ENCODE measurements around the gene FYN.

GRCh38 chr6:111844376-111844775 is 28.9 kb downstream of the FYN start:
- no peak for TF ChIP-seq EP300 (IDR thresholded peaks at IDR 0.05)
- TF ChIP-seq CTCF (IDR thresholded peaks at IDR 0.05) = no peak
- no peak for TF ChIP-seq POLR2AphosphoS5 (IDR thresholded peaks at IDR 0.05)

Measured in esophagus muscularis mucosa (tissue), 4 donors.